Measurements from ENCODE around the gene MADD. TPM values are rescaled to one million over a fixed set of nuclear protein-coding genes. Genes with fewer than 3 reads are reported as not detected.

Gene MADD
- total RNA-seq, 1 experiment from 2014 or later = 41.0 TPM

DNA sequence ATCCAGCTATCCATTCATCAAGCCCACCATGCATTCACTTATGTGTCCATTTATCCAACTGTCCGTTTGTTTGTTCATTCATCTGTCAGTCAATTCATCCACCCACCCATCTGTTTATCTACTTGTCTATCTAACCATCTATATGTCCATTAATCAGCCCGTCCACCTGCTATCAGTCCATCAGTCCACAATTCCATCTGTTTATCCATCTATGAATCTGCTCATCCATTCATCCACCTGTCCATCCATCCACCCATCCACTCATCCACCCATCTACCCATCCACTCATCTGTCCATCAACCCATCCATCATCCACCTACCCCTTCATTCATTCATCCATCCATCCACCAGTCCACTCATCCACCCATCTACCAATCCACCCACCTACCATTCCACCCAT is 109.4 kb downstream of the MADD start:
- no peak overlapping the region for H3K14ac ChIP-seq (ENCODE audit: insufficient read depth, low read length)
- no peak overlapping the region for H4K8ac ChIP-seq (replicated peaks; ENCODE audit: insufficient read length, low read depth, low read length)
- H3K4me2 ChIP-seq (ENCODE audit: insufficient read depth, insufficient read length, low read length) = no peak overlapping the region
- H3K18ac ChIP-seq (ENCODE audit: insufficient read length, low read depth, low read length) = no peak overlapping the region
- H3K27ac Mint-ChIP-seq = no peak overlapping the region
- no peaks in the 10 kb centered on the region for H3K36me3 Mint-ChIP-seq (ENCODE audit: insufficient read depth in 1 of 3, low read depth in 3 of 3)
- H2AK5ac ChIP-seq (ENCODE audit: insufficient read length, low read length) = no peak overlapping the region
- no peaks in the 10 kb centered on the region for H4K20me1 ChIP-seq (ENCODE audit: control insufficient read depth, insufficient read depth, insufficient read length)
- H3K79me1 ChIP-seq (ENCODE audit: insufficient read depth, low read depth, low read length, poor library complexity, severe bottlenecking) = no peaks in the 10 kb centered on the region
- H2AFZ ChIP-seq (ENCODE audit: low read length) = no peak overlapping the region
- no peak overlapping the region for H3T11ph ChIP-seq (ENCODE audit: low read length)
- no peak for DNase-seq
- H3K4me1 ChIP-seq (ENCODE audit: insufficient read depth, low read length) = no peaks in the 10 kb centered on the region
- no CpG with 5 or more reads among the region's 2 CpGs for WGBS (ENCODE audit: extremely low coverage, insufficient read length, low lambda C conversion rate)
- no peak overlapping the region for H3K4ac ChIP-seq (ENCODE audit: low read depth, low read length)
- H3K27ac ChIP-seq (ENCODE audit: insufficient read length, low read depth, low read length) = no peak overlapping the region
- H3K23me2 ChIP-seq (ENCODE audit: insufficient read length, low read depth, low read length, poor library complexity, severe bottlenecking) = no peaks in the 10 kb centered on the region
- H4K91ac ChIP-seq (ENCODE audit: insufficient read length, low read depth, low read length) = no peak overlapping the region
- no peak overlapping the region for H2BK20ac ChIP-seq (ENCODE audit: low read depth, low read length, poor library complexity, severe bottlenecking)
- H3K27me3 Mint-ChIP-seq (ENCODE audit: low read depth) = peaks cover 5% of the 10 kb centered on the region
- no peak overlapping the region for H3K56ac ChIP-seq (ENCODE audit: insufficient read length, low read depth, low read length)
- TF ChIP-seq, protein P1, sequence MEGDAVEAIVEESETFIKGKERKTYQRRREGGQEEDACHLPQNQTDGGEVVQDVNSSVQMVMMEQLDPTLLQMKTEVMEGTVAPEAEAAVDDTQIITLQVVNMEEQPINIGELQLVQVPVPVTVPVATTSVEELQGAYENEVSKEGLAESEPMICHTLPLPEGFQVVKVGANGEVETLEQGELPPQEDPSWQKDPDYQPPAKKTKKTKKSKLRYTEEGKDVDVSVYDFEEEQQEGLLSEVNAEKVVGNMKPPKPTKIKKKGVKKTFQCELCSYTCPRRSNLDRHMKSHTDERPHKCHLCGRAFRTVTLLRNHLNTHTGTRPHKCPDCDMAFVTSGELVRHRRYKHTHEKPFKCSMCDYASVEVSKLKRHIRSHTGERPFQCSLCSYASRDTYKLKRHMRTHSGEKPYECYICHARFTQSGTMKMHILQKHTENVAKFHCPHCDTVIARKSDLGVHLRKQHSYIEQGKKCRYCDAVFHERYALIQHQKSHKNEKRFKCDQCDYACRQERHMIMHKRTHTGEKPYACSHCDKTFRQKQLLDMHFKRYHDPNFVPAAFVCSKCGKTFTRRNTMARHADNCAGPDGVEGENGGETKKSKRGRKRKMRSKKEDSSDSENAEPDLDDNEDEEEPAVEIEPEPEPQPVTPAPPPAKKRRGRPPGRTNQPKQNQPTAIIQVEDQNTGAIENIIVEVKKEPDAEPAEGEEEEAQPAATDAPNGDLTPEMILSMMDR (conservative IDR thresholded peaks at IDR 0.05) = no peak
- H2BK15ac ChIP-seq (ENCODE audit: low read depth, low read length) = no peak overlapping the region
- H3K23ac ChIP-seq (ENCODE audit: insufficient read length, low read depth, low read length) = no peak overlapping the region
- no peaks in the 10 kb centered on the region for H3K9me3 Mint-ChIP-seq
- H2BK12ac ChIP-seq (ENCODE audit: insufficient read length, low read depth, low read length) = no peak overlapping the region
- no peak overlapping the region for H3K9ac ChIP-seq (ENCODE audit: extremely low read depth, insufficient read length, low read length)
- H3K4me1 Mint-ChIP-seq = peaks cover 3 to 4% of the 10 kb centered on the region in 2 experiments; a peak in 3 of 4 replicates
- no peak overlapping the region for H2BK120ac ChIP-seq (ENCODE audit: low read depth, low read length, poor library complexity, severe bottlenecking)
- no peaks in the 10 kb centered on the region for H3K9me3 ChIP-seq (ENCODE audit: control insufficient read depth, low read depth, low read length)
- H3K79me2 ChIP-seq (ENCODE audit: insufficient read depth, low read length) = no peaks in the 10 kb centered on the region
- no peak overlapping the region for H4K5ac ChIP-seq (ENCODE audit: insufficient read length, low read depth, low read length)
- no peak overlapping the region for H3K4me3 Mint-ChIP-seq
- H2BK5ac ChIP-seq (ENCODE audit: insufficient read length, low read length) = no peak overlapping the region
- H3K27me3 ChIP-seq (ENCODE audit: insufficient read depth, low read length) = no peaks in the 10 kb centered on the region

Other genes with a start within 250 kb of the MADD start
- gene ARFGAP2, start 93.3 kb upstream of the MADD start, total RNA-seq (2021) = 65.1 and 72.3 TPM in 2 replicates
- gene PACSIN3, start 83.7 kb upstream of the MADD start, total RNA-seq (2021) = 62.2 and 63.0 TPM in 2 replicates
- 65.0 and 67.0 TPM in 2 replicates for gene DDB2, start 55.2 kb upstream of the MADD start, total RNA-seq (2021)
- gene ACP2, start 21.3 kb upstream of the MADD start, total RNA-seq (2021) = 29.3 and 29.5 TPM in 2 replicates
- 25.2 and 26.3 TPM in 2 replicates for gene NR1H3, start 12.1 kb upstream of the MADD start, total RNA-seq (2021)
- gene MYBPC3, start 82.6 kb downstream of the MADD start, total RNA-seq (2021) = not detected in 2 replicates
- not detected in 2 replicates for gene SPI1, start 108.4 kb downstream of the MADD start, total RNA-seq (2021)
- 25.8 and 29.2 TPM in 2 replicates for gene SLC39A13, start 138.5 kb downstream of the MADD start, total RNA-seq (2021)
- gene PSMC3, start 156.3 kb downstream of the MADD start, total RNA-seq (2021) = 179 TPM in 2 replicates
- gene RAPSN, start 179.0 kb downstream of the MADD start, total RNA-seq (2021) = 0.48 TPM in 1 of 2 replicates, not detected in the other